CD4-positive, alpha-beta memory T cell (primary cell): ENCODE results near the gene TRAPPC3. TPM values are rescaled to one million over a fixed set of nuclear protein-coding genes. Genes with fewer than 3 reads are reported as not detected.

Source experiments
- CTCF ChIA-PET: fragments of 350-600 bp; sonication (Branson Sonifier 250); formaldehyde crosslinking; loops from one replicate; lab custom pipeline; 2021; ENCODE audit warnings: inconsistent platforms; ENCODE audit not compliant: partially characterized antibody; lab: Charles Lee
- POLR2A ChIA-PET: fragments of 350-600 bp; sonication (Branson Sonifier 250); formaldehyde crosslinking; loops from one replicate; lab custom pipeline; 2021; ENCODE audit not compliant: partially characterized antibody; lab: Charles Lee
- DNase-seq, 5 donors: peaks; one replicate each; pipeline versions ENCODE4 v3.0.0 to v3.0.0-alpha.2; 2020 to 2022; ENCODE audit warnings: mixed read lengths in 1 of 5
- H3K27ac ChIP-seq: one replicate; pipeline ENCODE4 v1.7.0; 2013; ENCODE audit warnings: low read depth, low read length
- H3K27me3 ChIP-seq: 2 replicates; pipeline ENCODE4 v1.7.0; 2013; ENCODE audit warnings: mild to moderate bottlenecking, low read length, moderate library complexity; ENCODE audit not compliant: insufficient read depth
- H3K36me3 ChIP-seq: 2 replicates; pipeline ENCODE4 v1.7.0; 2013; ENCODE audit warnings: mild to moderate bottlenecking, low read length, moderate library complexity; ENCODE audit not compliant: insufficient read depth
- H3K4me1 ChIP-seq: 2 replicates; pipeline ENCODE4 v1.7.0; 2013; ENCODE audit warnings: mild to moderate bottlenecking, low read length, moderate library complexity; ENCODE audit not compliant: insufficient read depth
- H3K4me3 ChIP-seq, 2 donors: one replicate each; pipeline ENCODE4 v1.7.0; 2013; ENCODE audit warnings: low read length in 2 of 2, mild to moderate bottlenecking in 1 of 2
- H3K9me3 ChIP-seq, 2 donors: one replicate each; pipeline ENCODE4 v1.7.0; 2013; ENCODE audit warnings: low read length in 2 of 2, control low read depth in 1 of 2; ENCODE audit not compliant: control insufficient read depth in 1 of 2
- H3K27ac Mint-ChIP-seq, 7 donors: one replicate each; pipeline ENCODE4 v1.8.0; 2020 to 2021; ENCODE audit warnings: mixed read lengths in 7 of 7, mild to moderate bottlenecking in 6 of 7, inconsistent platforms in 3 of 7, moderate library complexity in 3 of 7
- H3K27me3 Mint-ChIP-seq, 2 donors: one replicate each; pipeline ENCODE4 v1.8.0; 2020 to 2021; ENCODE audit warnings: mixed read lengths in 2 of 2
- H3K36me3 Mint-ChIP-seq, 2 donors: one replicate each; pipeline ENCODE4 v1.8.0; 2020 to 2021; ENCODE audit warnings: mixed read lengths in 2 of 2, inconsistent platforms in 1 of 2, mild to moderate bottlenecking in 1 of 2
- H3K4me1 Mint-ChIP-seq, 4 donors: one replicate each; pipeline ENCODE4 v1.8.0; 2020 to 2021; ENCODE audit warnings: mixed read lengths in 4 of 4, mild to moderate bottlenecking in 1 of 4
- H3K4me3 Mint-ChIP-seq, 8 donors: one replicate each; pipeline ENCODE4 v1.8.0; 2020 to 2021; ENCODE audit warnings: mixed read lengths in 8 of 8, mild to moderate bottlenecking in 7 of 8, moderate library complexity in 6 of 8, inconsistent platforms in 3 of 8
- H3K9me3 Mint-ChIP-seq, 8 donors: one replicate each; pipeline ENCODE4 v1.8.0; 2020 to 2021; ENCODE audit warnings: mixed read lengths in 8 of 8, mild to moderate bottlenecking in 5 of 8, inconsistent platforms in 3 of 8, moderate library complexity in 1 of 8
- intact Hi-C: fragments of 100-400 bp; cut with micrococcal nuclease; formaldehyde crosslinking; loops from one replicate; pipeline ENCODE4 v1.15.1; 2023
- polyA plus RNA-seq, 2 donors: library from polyadenylated mRNA; unstranded; fragments of 300-500 nt; fragmentation: Illumina TruSeq; gene quantifications; one replicate each; pipeline ENCODE4 v1.2.3, GENCODE V29; 2021
- total RNA-seq, 2 experiments: library from RNA; stranded (reverse); gene quantifications; one replicate each; pipeline ENCODE4 v1.2.3, GENCODE V29; 2021

Gene TRAPPC3
- total and polyA plus RNA-seq, 4 experiments from 2014 or later, result 51.8 to 190 (median 81.8) TPM

DNA sequence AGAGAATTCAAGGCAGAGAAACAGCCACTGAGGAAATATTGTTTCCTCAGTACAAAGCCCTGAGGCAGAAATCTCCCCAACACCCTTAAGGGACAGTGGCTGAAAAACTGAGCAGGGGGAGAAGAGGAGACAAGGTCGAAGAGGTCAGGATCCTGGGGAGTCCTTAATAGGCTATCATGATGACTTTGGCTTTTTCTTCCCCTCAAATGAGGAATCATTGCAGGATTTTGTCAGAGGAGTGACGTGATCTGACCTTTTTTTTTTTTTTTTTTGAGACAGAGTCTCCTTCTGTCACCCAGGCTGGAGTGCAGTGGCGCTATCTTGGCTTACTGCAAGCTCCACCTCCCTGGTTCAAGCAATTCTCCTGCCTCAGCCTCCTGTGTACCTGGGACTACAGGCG, 16.9 kb upstream of the TRAPPC3 start:
- Mint-ChIP-seq H3K27ac (peak overlapping the region in 5 of 7 donors; percentile 50 to 88 (median 85)), H3K36me3 (peaks cover 26 to 56% of the 10 kb centered on the region in 2 donors), H3K9me3 (peaks cover 0 to 1% (median 0%) of the 10 kb centered on the region in 8 donors), H3K4me1 (peaks cover 49 to 73% (median 61%) of the 10 kb centered on the region in 4 donors), H3K4me3 (peak overlapping the region in 1 of 8 donors; percentile 17), H3K27me3 (no peaks in the 10 kb centered on the region)
- peaks cover 21% of the 10 kb centered on the region for H3K36me3 ChIP-seq
- ChIA-PET CTCF (interaction anchor here (3.0 to 7.2 kb wide), 4 partner anchors 16 to 22 kb away, joined by 6 to 97 read pairs (median 33); partner anchors contain the start of gene TRAPPC3), POLR2A (interaction anchor here (0.6 to 3.2 kb wide), 4 partner anchors 10 to 22 kb away, joined by 3 to 18 read pairs (median 10); partner anchors contain the start of gene MAP7D1)
- H3K9me3 ChIP-seq, result no peaks in the 10 kb centered on the region
- no peak overlapping the region for H3K4me3 ChIP-seq
- H3K4me1 ChIP-seq, result peaks cover 53% of the 10 kb centered on the region
- no peak for DNase-seq
- H3K27ac ChIP-seq, result no peak overlapping the region
- intact Hi-C loops, result no loop called here
- no peaks in the 10 kb centered on the region for H3K27me3 ChIP-seq

DNA sequence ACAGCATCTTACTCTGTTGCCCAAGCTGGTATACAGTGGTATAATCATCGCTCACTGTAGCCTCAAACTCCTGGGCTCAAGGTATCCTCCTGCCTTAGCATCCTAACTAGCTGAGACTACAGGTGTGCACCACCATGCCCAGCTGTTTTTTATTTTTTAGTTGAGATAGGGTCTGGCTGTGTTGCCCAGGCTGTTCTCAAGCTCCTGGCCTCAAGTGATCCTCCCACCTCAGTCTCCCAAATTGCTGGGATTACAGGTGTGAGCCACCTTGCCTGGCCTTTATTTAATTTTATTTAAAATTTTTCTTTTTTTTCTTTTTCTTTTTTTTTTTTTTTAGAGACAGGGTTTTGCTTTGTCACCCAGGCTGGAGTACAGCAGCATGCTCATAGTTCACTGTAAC, 15.9 kb upstream of the TRAPPC3 start:
- Mint-ChIP-seq H3K4me3 (no peak overlapping the region), H3K27me3 (no peaks in the 10 kb centered on the region), H3K4me1 (peaks cover 51 to 77% (median 66%) of the 10 kb centered on the region in 4 donors), H3K36me3 (peaks cover 18 to 48% of the 10 kb centered on the region in 2 donors), H3K27ac (peak overlapping the region in 6 of 7 donors; percentile 37 to 98 (median 72)), H3K9me3 (peaks cover 0 to 1% (median 0%) of the 10 kb centered on the region in 8 donors)
- peaks cover 12% of the 10 kb centered on the region for H3K36me3 ChIP-seq
- H3K27ac ChIP-seq, result no peak overlapping the region
- H3K9me3 ChIP-seq, result no peaks in the 10 kb centered on the region
- CTCF ChIA-PET, result interaction anchor here (3.0 to 7.2 kb wide), 3 partner anchors 15 to 23 kb away, joined by 6 to 97 read pairs (median 40); partner anchors contain the start of gene TRAPPC3
- no peak for DNase-seq
- H3K4me3 ChIP-seq, result no peak overlapping the region
- POLR2A ChIA-PET, result interaction anchor here (2.6 to 6.6 kb wide), 3 partner anchors 9 to 23 kb away, joined by 10 to 251 read pairs (median 18); partner anchors contain the start of genes MAP7D1 and TRAPPC3
- H3K4me1 ChIP-seq, result peaks cover 63% of the 10 kb centered on the region
- no peaks in the 10 kb centered on the region for H3K27me3 ChIP-seq
- intact Hi-C loops, result no loop called here

DNA sequence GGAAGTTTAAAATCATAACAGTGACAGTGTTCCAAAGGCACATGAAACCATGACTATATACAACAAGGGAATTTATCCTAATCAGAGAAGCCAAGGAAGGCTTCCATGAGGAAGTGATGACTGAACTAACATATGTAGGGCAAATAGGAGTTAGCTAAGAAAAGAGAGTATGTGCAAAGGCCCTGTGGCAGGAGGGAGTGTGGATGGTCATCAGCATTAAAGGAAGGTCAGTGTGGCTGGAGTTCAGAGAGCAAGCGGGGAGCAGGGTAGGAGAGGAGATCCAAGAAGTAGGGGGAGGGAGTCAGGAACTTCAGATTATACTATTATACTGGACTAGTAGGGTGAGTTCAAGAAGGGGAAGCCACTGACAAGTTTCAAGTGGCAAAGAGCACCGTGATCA, 15.1 kb upstream of the TRAPPC3 start:
- Mint-ChIP-seq H3K9me3 (peaks cover 0 to 1% (median 0%) of the 10 kb centered on the region in 8 donors), H3K4me1 (peaks cover 52 to 82% (median 69%) of the 10 kb centered on the region in 4 donors), H3K36me3 (peaks cover 16 to 51% of the 10 kb centered on the region in 2 donors), H3K27ac (peak overlapping the region; percentile 37 to 98 (median 73)), H3K4me3 (peak overlapping the region in 5 of 8 donors; percentile 6 to 61 (median 23)), H3K27me3 (no peaks in the 10 kb centered on the region)
- DNase-seq, result no peak
- H3K27ac ChIP-seq, result no peak overlapping the region
- ChIA-PET CTCF (interaction anchor here (1.1 to 7.2 kb wide), 3 partner anchors 14 to 121 kb away, joined by 3 to 97 read pairs (median 40); partner anchors contain the start of gene TRAPPC3), POLR2A (interaction anchor here (3.2 to 6.6 kb wide), 3 partner anchors 8 to 24 kb away, joined by 18 to 251 read pairs (median 37); partner anchors contain the start of genes MAP7D1 and TRAPPC3)
- intact Hi-C loops, result no loop called here
- H3K27me3 ChIP-seq, result no peaks in the 10 kb centered on the region
- peaks cover 71% of the 10 kb centered on the region for H3K4me1 ChIP-seq
- H3K9me3 ChIP-seq, result no peaks in the 10 kb centered on the region
- H3K36me3 ChIP-seq, result peaks cover 4% of the 10 kb centered on the region
- no peak overlapping the region for H3K4me3 ChIP-seq

DNA sequence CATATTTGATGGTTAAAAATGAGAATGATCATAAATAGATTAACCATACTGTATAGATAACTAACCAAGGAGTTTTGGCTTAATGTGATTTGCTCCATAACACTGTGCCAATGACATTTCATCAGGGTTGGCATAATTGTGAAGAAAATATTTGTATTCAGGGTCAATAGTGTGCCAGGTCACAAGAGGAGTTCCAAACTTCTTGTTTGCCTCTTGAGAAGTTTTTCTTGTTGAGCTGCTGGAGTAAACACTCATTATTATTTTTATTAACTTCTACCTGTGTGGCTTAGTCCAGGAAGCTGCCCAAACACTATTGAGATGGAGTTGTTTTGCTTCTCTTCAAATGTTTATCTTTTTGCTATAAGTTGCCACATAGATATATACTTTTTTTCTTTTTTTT, 14.1 kb upstream of the TRAPPC3 start:
- Mint-ChIP-seq H3K27me3 (no peaks in the 10 kb centered on the region), H3K9me3 (peaks cover 0 to 1% (median 0%) of the 10 kb centered on the region in 8 donors)
- POLR2A ChIA-PET, result interaction anchor here (1.1 to 6.6 kb wide), 6 partner anchors 12 to 60 kb away, joined by 4 to 251 read pairs (median 44); partner anchors contain the start of genes THRAP3 and TRAPPC3

DNA sequence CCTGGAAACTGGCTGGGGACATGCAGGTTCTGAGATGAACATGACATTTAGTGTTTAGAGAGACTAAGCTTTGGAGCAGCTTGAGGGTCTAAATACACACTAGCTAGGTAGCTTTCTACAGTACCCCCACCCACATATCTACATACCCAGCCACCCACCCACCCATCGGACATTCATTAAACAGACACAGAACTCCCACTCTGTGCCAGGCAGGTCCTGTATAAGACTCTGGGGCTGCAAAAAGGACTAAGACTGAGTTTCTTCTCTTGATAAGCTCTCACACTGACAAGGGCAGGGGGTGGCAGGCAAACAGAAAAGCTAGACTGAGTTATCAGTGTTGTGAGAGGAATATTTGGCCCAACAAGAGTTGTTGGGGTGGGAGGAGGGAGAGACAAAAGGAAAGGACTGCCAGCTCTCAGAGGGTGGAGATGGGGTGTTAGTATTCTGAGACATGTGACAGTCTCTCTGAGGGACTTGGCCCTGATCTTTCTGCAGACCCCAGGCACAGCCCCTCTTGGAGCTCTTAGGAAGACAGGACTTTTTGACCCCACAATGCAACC, 13.5 kb upstream of the TRAPPC3 start:
- H3K36me3 ChIP-seq, result peaks cover 4% of the 10 kb centered on the region
- H3K4me3 ChIP-seq, result no peak overlapping the region
- H3K9me3 Mint-ChIP-seq, result peaks cover 0 to 1% (median 0%) of the 10 kb centered on the region in 8 donors
- intact Hi-C loops, result no loop called here
- POLR2A ChIA-PET, result interaction anchor here (0.6 to 6.6 kb wide), 14 partner anchors 8 to 276 kb away, joined by 3 to 251 read pairs (median 4); partner anchors contain the start of genes SH3D21, THRAP3 and TRAPPC3
- no peaks in the 10 kb centered on the region for H3K27me3 Mint-ChIP-seq
- peaks cover 59 to 89% (median 75%) of the 10 kb centered on the region in 4 donors for H3K4me1 Mint-ChIP-seq
- H3K9me3 ChIP-seq, result no peaks in the 10 kb centered on the region
- H3K27ac Mint-ChIP-seq, result peak overlapping the region; percentile 93 to 99 (median 98)
- peak overlapping the region; percentile 80 to 91 (median 86) for H3K4me3 Mint-ChIP-seq
- no peaks in the 10 kb centered on the region for H3K27me3 ChIP-seq
- peaks cover 24 to 52% of the 10 kb centered on the region in 2 donors for H3K36me3 Mint-ChIP-seq
- CTCF ChIA-PET, result interaction anchor here (0.8 to 7.2 kb wide), 6 partner anchors 8 to 123 kb away, joined by 3 to 97 read pairs (median 12); partner anchors contain the start of gene TRAPPC3
- H3K4me1 ChIP-seq, result peaks cover 84% of the 10 kb centered on the region
- DNase-seq, result no peak
- peak overlapping the region; percentile 78 for H3K27ac ChIP-seq

More for the DNA sequence above, 14.1 kb upstream of the TRAPPC3 start:
- Histone ChIP-seq H3K4me1 (peaks cover 78% of the 10 kb centered on the region), H3K4me3 (no peak overlapping the region), H3K9me3 (no peaks in the 10 kb centered on the region), H3K27me3 (no peaks in the 10 kb centered on the region), H3K27ac (peak overlapping the region; percentile 78), H3K36me3 (peaks cover 4% of the 10 kb centered on the region)
- DNase-seq, result no peak
- CTCF ChIA-PET, result interaction anchor here (0.8 to 7.2 kb wide), 4 partner anchors 13 to 122 kb away, joined by 3 to 97 read pairs (median 22); partner anchors contain the start of gene TRAPPC3
- Mint-ChIP-seq H3K4me1 (peaks cover 55 to 85% (median 74%) of the 10 kb centered on the region in 4 donors), H3K27ac (peak overlapping the region; percentile 93 to 99 (median 98)), H3K36me3 (peaks cover 18 to 49% of the 10 kb centered on the region in 2 donors), H3K4me3 (peak overlapping the region in 4 of 8 donors; percentile 0 to 88 (median 29))
- intact Hi-C loops, result no loop called here

DNA sequence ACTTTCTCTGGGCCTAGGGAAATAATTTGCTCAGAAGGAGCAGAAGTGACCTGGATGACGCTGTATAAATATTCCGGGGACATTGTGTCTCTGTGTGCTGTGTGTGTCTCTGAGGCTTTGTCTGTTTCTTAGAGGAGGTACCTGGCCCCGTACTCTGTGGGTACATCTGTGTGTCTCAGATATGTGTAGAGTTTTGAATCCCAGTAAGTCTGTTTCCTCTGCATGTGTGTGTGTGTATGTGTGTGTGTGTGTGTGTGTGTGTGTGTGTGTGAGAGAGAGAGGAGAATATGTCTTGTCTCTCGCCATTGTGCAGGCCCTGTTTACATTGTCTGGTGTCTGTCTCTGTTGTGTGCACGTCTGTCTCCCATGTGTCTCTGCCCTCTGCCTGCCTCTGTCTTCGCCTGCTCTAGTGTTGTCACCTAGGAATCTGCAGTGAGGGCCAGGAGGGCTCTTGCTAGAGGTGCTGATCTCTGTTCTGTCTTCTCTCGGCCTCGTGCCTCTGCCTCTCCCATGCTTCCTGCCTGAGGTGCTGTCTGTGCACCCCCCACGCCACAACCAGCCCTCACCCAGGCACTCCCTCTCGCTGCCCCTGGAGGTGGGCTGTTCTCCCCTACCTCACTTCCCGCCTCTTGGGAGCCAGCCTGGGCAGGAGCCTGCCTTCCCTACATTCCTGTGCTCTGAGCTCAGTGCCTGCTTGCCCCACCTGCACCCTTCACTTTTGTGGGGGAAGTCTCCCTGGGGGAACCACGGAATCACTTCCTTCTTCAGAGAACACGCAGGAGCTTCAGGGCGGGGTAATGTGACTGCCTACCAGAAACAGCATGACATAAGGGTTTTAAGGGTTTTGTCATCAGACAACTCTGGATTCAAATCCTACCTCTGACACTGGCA, 12.6 kb upstream of the TRAPPC3 start:
- Mint-ChIP-seq H3K4me1 (peaks cover 58 to 92% (median 73%) of the 10 kb centered on the region in 4 donors), H3K9me3 (peaks cover 0 to 1% (median 0%) of the 10 kb centered on the region in 8 donors), H3K27ac (peak overlapping the region; percentile 93 to 99 (median 98)), H3K4me3 (peak overlapping the region; percentile 80 to 91 (median 86)), H3K36me3 (peaks cover 20 to 56% of the 10 kb centered on the region in 2 donors), H3K27me3 (no peaks in the 10 kb centered on the region)
- Histone ChIP-seq H3K27me3 (no peaks in the 10 kb centered on the region), H3K9me3 (no peaks in the 10 kb centered on the region), H3K4me3 (peak overlapping the region; percentile 53 to 62), H3K36me3 (no peaks in the 10 kb centered on the region), H3K4me1 (peaks cover 81% of the 10 kb centered on the region), H3K27ac (peak overlapping the region; percentile 78)
- ChIA-PET CTCF (interaction anchor here (0.8 to 7.2 kb wide), 9 partner anchors 7 to 205 kb away, joined by 3 to 97 read pairs (median 14); partner anchors contain the start of gene TRAPPC3), POLR2A (interaction anchor here (0.6 to 6.6 kb wide), 20 partner anchors 8 to 276 kb away, joined by 3 to 251 read pairs (median 4); partner anchors contain the start of genes ADPRS, SH3D21, THRAP3 and TRAPPC3)
- DNase-seq, result peak; percentile 57 to 79 (median 66)
- intact Hi-C loops, result loop anchor here (1.0 kb wide), 1 partner anchor 13 kb away; the partner anchor contains the start of gene TRAPPC3
